ENCODE data around the gene FARS2. TPM values are rescaled to one million over a fixed set of nuclear protein-coding genes. Genes with fewer than 3 reads are reported as not detected.

FARS2 gene
- total and polyA plus RNA-seq, 2 of the 13 experiments (the other 11 are each of a cell fraction or from before 2014, with no cell fraction given) = 15.4 to 26.0 TPM

DNA sequence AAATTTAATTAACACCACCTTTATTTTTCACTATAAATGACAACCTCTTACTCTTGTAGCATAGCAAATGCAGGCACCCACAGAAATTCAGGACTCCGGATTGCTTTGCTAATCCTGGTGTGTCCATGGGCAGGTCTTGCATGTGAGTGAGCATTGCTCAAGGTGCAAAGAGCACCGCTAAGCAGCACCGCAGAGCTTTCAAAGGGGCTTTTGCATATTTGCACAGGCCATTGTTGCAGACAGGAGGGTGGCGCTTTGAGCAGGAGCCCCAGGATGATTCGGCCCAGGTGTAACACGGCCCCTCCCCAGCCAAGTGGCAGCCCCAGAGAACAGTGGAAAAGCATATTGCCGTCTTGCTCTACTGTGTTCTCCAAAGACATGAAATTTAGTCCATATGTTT is 452.2 kb downstream of the FARS2 start (continued):
- no peak for TF ChIP-seq ZBTB26 (CRISPR knock-in tag; IDR thresholded peaks at IDR 0.05; ENCODE audit: borderline replicate concordance)
- TF ChIP-seq TEF (CRISPR knock-in tag; IDR thresholded peaks at IDR 0.05) = no peak
- TF ChIP-seq, protein P1, sequence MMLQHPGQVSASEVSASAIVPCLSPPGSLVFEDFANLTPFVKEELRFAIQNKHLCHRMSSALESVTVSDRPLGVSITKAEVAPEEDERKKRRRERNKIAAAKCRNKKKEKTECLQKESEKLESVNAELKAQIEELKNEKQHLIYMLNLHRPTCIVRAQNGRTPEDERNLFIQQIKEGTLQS (CRISPR knock-in tag; IDR thresholded peaks at IDR 0.05) = peak; percentile 54; the same call in 1 of the 2 replicates
- TF ChIP-seq ZNF513 (CRISPR knock-in tag; conservative IDR thresholded peaks at IDR 0.05) = no peak
- no peak for TF ChIP-seq ZNF296 (CRISPR knock-in tag; conservative IDR thresholded peaks at IDR 0.05)
- no peak for TF ChIP-seq SMAD9 (CRISPR knock-in tag; IDR thresholded peaks at IDR 0.05)
- TF ChIP-seq PRDM15 (CRISPR knock-in tag; IDR thresholded peaks at IDR 0.05) = peak; percentile 60; the same call in 1 of the 2 replicates
- no peak for TF ChIP-seq FOXM1 (CRISPR knock-in tag; IDR thresholded peaks at IDR 0.05)
- 0 out of 2 replicates have a peak, but pooled peaks have one; percentile 19 for TF ChIP-seq BORCS8-MEF2B (CRISPR knock-in tag; IDR thresholded peaks at IDR 0.05)
- TF ChIP-seq HNRNPLL (IDR thresholded peaks at IDR 0.05; ENCODE audit: low read depth, low read length, poor library complexity, severe bottlenecking) = no peak
- TF ChIP-seq SMC3 (IDR thresholded peaks at IDR 0.05; ENCODE audit: low read length) = peak; percentile 33; the same call in 1 of the 2 replicates
- TF ChIP-seq CBX5 (CRISPR knock-in tag; IDR thresholded peaks at IDR 0.05; ENCODE audit: borderline replicate concordance) = peak; percentile 67; the same call in 1 of the 2 replicates
- TF ChIP-seq, protein P2, sequence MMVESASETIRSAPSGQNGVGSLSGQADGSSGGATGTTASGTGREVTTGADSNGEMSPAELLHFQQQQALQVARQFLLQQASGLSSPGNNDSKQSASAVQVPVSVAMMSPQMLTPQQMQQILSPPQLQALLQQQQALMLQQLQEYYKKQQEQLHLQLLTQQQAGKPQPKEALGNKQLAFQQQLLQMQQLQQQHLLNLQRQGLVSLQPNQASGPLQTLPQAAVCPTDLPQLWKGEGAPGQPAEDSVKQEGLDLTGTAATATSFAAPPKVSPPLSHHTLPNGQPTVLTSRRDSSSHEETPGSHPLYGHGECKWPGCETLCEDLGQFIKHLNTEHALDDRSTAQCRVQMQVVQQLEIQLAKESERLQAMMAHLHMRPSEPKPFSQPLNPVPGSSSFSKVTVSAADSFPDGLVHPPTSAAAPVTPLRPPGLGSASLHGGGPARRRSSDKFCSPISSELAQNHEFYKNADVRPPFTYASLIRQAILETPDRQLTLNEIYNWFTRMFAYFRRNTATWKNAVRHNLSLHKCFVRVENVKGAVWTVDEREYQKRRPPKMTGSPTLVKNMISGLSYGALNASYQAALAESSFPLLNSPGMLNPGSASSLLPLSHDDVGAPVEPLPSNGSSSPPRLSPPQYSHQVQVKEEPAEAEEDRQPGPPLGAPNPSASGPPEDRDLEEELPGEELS (CRISPR knock-in tag; IDR thresholded peaks at IDR 0.05) = peak; percentile 80
- TF ChIP-seq BCL6 (CRISPR knock-in tag; IDR thresholded peaks at IDR 0.05) = peak; percentile 57; the same call in 1 of the 2 replicates
- TF ChIP-seq PHF5A (CRISPR knock-in tag; IDR thresholded peaks at IDR 0.05; ENCODE audit: low read depth, unreplicated experiment) = no peak
- TF ChIP-seq ZKSCAN8 (CRISPR knock-in tag; IDR thresholded peaks at IDR 0.05; ENCODE audit: borderline replicate concordance) = no peak
- TF ChIP-seq, protein P3, sequence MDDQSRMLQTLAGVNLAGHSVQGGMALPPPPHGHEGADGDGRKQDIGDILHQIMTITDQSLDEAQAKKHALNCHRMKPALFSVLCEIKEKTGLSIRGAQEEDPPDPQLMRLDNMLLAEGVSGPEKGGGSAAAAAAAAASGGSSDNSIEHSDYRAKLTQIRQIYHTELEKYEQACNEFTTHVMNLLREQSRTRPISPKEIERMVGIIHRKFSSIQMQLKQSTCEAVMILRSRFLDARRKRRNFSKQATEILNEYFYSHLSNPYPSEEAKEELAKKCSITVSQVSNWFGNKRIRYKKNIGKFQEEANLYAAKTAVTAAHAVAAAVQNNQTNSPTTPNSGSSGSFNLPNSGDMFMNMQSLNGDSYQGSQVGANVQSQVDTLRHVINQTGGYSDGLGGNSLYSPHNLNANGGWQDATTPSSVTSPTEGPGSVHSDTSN (CRISPR knock-in tag; IDR thresholded peaks at IDR 0.05; ENCODE audit: borderline replicate concordance) = no peak
- peak; percentile 11; the same call in 1 of the 2 replicates for TF ChIP-seq RARA (CRISPR knock-in tag; IDR thresholded peaks at IDR 0.05)
- peak; percentile 57; the same call in 1 of the 2 replicates for TF ChIP-seq MXD4 (CRISPR knock-in tag; IDR thresholded peaks at IDR 0.05)

Data from HepG2 (cell line).